Effector memory CD4-positive, alpha-beta T cell (primary cell): ENCODE results near the gene GARIN3.

Experiments
- DNase-seq, 3 donors: peaks; one replicate each; pipeline ENCODE4 v3.0.0-alpha.2; 2020
- H3K27ac ChIP-seq: 2 replicates; pipeline ENCODE4 v1.7.0; 2013; ENCODE audit warnings: mild to moderate bottlenecking, low read length, moderate library complexity; ENCODE audit not compliant: insufficient read depth, poor library complexity, severe bottlenecking
- H3K27me3 ChIP-seq: replicated peaks from 2 replicates; pipeline ENCODE4 v1.7.0; 2013; ENCODE audit warnings: mild to moderate bottlenecking, low read length; ENCODE audit not compliant: insufficient read depth, control insufficient read depth, poor library complexity, severe bottlenecking
- H3K36me3 ChIP-seq: 2 replicates; pipeline ENCODE4 v1.7.0; 2013; ENCODE audit warnings: mild to moderate bottlenecking, low read length, moderate library complexity; ENCODE audit not compliant: control insufficient read depth, insufficient read depth
- H3K4me1 ChIP-seq: 2 replicates; pipeline ENCODE4 v1.7.0; 2013; ENCODE audit warnings: low read length, mild to moderate bottlenecking; ENCODE audit not compliant: control insufficient read depth, insufficient read depth, poor library complexity, severe bottlenecking
- H3K4me3 ChIP-seq: 2 replicates; pipeline ENCODE4 v1.7.0; 2013; ENCODE audit warnings: low read length, low read depth, mild to moderate bottlenecking; ENCODE audit not compliant: insufficient read depth, poor library complexity, severe bottlenecking
- H3K9me3 ChIP-seq: 2 replicates; pipeline ENCODE4 v1.7.0; 2013; ENCODE audit warnings: mild to moderate bottlenecking, low read length, moderate library complexity; ENCODE audit not compliant: control insufficient read depth

GARIN3 gene

DNA sequence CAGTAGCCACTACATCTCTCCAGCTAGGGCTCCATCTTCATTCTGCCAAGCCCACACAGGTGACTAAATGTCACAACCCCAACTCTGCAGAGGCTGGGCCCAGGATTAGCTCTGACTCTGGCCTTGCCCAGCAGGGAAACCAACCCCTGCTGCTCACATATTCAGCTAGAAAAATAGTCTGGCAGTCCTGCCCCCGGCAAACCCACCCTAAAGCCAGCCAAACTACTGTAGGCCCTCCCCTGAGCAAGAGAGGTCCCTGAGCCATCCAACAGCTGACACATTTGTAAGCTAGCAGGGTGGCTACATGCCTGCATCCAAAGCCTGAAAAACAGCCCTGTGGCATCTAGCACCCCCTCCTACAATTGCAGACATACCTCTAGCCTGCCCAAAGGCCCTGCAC is 46.0 kb downstream of the GARIN3 start:
- no peak for DNase-seq

GRCh38 chr5:157116483-157116954 is 49.5 kb downstream of the GARIN3 start:
- Histone ChIP-seq H3K4me3 (no peak overlapping the region), H3K27me3 (no peaks in the 10 kb centered on the region), H3K27ac (no peak overlapping the region), H3K36me3 (no peaks in the 10 kb centered on the region), H3K9me3 (no peaks in the 10 kb centered on the region), H3K4me1 (no peaks in the 10 kb centered on the region)
- DNase-seq = no peak

More for the DNA sequence above, 46.0 kb downstream of the GARIN3 start:
- no peaks in the 10 kb centered on the region for H3K4me1 ChIP-seq
- H3K27me3 ChIP-seq = no peaks in the 10 kb centered on the region
- H3K9me3 ChIP-seq = no peaks in the 10 kb centered on the region
- H3K27ac ChIP-seq = no peak overlapping the region
- no peak overlapping the region for H3K4me3 ChIP-seq
- H3K36me3 ChIP-seq = no peaks in the 10 kb centered on the region

GRCh38 chr5:157115502-157115901 is 50.6 kb downstream of the GARIN3 start:
- Histone ChIP-seq H3K4me1 (no peaks in the 10 kb centered on the region), H3K27me3 (no peaks in the 10 kb centered on the region), H3K27ac (no peak overlapping the region), H3K4me3 (no peak overlapping the region), H3K36me3 (no peaks in the 10 kb centered on the region), H3K9me3 (no peaks in the 10 kb centered on the region)
- no peak for DNase-seq

GRCh38 chr5:157115012-157115411 is 51.1 kb downstream of the GARIN3 start:
- Histone ChIP-seq H3K27me3 (no peaks in the 10 kb centered on the region), H3K27ac (no peak overlapping the region), H3K9me3 (no peaks in the 10 kb centered on the region), H3K4me3 (no peak overlapping the region), H3K4me1 (no peaks in the 10 kb centered on the region), H3K36me3 (no peaks in the 10 kb centered on the region)
- no peak for DNase-seq

- Histone ChIP-seq H3K4me3 (no peak overlapping the region), H3K27ac (no peak overlapping the region), H3K4me1 (no peaks in the 10 kb centered on the region), H3K27me3 (no peaks in the 10 kb centered on the region), H3K36me3 (no peaks in the 10 kb centered on the region), H3K9me3 (no peaks in the 10 kb centered on the region)
- no peak for DNase-seq
Observed at GRCh38 chr5:157113002-157113401, 53.1 kb downstream of the GARIN3 start.
